GM19463 (cell line): ENCODE measurements around the gene ASIC1.
A peak's percentile ranks its signal among the peaks of the same experiment; 100 is the strongest.

ENCODE experiments used
- ATAC-seq: cut with Tn5 transposase; IDR thresholded peaks from one replicate; pipeline ENCODE4 v1.9.1; 2021; ENCODE audit warnings: mild to moderate bottlenecking, moderate library complexity; ENCODE audit not compliant: unreplicated experiment

The ASIC1 gene

DNA sequence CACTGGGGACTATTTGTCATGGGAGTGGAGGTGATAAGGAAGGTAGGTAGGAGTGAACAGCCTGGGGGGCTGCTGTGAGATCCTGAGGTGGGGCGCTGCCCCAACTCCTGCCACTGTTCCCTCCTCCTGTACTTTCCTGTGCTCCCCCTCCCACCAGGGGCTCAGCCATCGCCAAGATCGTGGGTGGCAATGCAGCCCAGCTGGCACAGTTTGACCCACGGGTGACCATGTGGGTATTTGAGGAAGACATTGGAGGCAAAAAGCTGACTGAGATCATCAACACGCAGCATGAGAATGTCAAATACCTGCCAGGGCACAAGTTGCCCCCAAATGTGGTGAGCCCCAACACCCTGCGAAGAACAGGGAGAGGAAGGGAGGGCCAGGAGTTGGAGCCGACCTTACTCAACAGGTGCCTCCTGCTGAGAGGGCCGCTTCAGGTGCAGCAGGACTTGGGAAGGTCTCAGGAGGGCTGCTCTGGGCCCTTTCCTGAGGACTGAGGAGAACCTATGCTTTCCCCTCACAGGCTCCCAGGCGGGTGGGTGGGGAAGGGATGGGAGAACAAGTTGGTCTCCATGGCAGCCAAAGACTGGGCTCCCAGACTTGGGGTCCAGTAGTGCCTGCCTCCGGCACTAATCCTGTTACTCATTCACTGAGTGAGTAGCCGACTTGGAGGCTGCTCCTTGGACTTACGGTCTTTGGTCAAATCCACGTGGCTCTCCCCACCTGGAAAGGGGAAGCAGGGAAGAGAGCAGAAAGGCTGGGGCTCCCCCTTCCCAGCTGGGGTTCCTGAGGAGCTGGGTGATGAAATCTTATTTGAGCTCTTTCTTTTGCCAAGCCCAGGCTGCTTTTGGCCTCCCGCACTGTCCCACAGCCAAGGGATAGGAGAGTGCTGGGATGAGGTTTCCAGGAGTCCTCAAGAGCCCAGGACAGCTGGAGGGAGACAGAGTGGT lies 47.3 kb downstream of the ASIC1 start:
- ATAC-seq = no peak

DNA sequence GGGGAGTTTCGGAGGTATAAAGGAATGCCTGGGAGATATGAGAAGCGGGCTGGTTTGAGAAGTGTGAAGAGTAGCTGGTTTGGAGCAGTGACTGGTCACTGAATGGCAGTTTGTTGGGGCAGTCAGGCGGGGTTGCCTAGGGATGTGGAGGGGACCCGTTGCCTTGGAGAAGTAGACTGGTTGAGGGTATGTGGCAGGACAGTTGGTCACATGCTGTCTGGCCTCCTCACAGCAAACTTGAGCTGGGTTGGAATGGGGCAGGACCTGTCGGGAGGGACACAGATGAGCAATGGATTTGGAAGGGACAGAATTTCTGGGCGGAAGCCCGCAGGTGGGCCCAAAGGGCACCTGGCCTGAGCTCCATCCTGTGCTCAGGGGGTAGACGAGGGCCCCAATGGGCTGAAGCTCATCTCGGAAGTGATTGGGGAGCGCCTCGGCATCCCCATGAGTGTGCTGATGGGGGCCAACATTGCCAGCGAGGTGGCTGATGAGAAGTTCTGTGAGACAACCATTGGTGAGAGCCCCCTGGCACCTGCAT lies 48.6 kb downstream of the ASIC1 start:
- ATAC-seq = no peak

DNA sequence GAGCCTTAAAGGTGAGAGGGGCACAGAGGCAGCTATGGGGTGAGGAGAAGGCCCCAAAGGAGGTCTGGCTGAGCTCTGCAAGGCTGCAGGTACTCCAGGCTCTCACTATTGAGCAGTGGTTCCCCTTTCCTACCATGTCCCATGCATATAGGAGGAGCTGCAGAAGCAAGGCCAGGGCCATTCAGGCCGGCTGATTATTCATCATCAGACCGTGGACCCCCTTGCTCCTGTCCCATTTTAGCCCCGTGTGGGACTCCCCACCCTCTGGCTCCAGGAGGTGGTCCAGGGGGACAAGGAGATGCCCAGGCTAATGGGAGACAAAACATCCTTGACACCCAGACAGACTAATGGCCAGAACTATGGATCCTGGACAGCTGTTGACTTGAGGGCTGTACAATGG lies 49.5 kb downstream of the ASIC1 start:
- no peak for ATAC-seq

DNA sequence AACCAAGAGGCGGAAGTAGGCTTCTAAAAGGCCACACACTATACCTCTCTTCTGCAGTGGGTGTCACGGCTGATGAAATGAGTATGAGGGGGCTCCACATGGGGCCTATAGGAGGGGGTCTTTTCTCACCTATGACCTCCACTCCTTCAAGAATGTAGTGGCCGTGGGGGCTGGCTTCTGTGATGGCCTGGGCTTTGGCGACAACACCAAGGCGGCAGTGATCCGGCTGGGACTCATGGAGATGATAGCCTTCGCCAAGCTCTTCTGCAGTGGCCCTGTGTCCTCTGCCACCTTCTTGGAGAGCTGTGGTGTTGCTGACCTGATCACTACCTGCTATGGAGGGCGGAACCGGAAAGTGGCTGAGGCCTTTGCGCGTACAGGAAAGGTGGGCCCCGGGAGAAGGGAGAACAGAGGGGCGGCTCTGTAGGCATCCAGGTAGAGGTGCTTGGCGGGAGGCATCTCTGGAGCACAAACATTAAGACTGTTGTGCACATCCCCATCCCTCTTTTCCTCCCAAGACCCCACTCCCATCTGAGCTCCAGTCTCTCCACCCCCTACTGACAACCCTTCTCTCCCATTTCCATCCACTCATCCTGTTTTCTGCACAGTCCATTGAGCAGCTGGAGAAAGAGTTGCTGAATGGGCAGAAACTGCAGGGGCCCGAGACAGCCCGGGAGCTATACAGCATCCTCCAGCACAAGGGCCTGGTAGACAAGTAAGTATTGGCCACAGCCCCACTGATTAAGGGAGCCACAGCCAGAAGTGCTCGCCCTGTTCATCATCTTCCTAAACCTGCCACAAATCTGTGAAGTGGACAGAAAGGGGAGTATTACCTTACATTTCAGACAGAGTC lies 50.2 kb downstream of the ASIC1 start:
- no peak for ATAC-seq

DNA sequence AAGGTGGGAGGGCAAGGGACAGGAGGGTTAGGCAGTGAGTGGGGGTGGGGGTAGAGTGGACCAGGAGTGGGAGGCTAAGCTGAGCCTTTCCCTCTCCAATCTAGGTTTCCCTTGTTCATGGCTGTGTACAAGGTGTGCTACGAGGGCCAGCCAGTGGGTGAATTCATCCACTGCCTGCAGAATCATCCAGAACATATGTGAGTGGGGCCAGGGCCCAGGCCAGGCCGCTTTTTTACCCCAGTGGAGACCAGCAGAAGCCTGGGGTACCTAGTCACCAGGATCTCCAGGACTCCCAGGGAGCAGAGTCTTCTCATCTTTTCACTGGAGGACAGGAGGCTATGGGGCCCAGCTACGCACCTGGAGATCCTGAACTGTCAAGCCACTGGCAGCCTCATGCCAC lies 51.9 kb downstream of the ASIC1 start:
- no peak for ATAC-seq

DNA sequence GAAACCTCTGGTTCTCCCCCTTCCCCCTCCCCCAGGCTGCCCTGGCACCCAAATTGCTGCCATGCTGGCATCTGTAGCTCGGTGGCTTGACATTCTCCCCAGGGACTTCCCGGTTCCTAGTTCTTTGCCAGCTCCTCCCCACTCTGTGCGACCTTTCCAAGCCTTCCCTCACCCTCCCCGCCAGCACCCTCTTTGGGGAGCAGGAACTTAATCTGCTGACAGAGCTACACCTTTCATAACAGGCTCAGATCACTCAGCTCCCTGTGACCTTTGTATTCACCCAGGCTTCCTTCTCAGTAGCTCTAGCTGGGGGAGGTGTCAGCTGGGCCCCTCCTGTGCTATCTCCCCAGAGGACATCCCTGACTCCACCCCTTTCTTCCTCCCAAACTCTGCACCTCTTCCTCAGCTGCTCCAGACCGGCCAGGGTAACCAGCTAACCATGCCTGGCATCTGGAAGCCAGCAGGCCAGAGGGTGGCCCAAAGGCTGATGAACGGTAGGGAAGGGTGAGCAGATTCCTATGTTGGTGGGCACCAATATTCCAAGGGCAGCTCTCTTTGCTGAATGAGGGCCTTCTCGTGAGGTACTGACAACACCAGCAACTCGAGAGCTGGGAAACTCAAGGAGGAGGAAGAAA lies 52.8 kb downstream of the ASIC1 start:
- ATAC-seq = no peak

DNA sequence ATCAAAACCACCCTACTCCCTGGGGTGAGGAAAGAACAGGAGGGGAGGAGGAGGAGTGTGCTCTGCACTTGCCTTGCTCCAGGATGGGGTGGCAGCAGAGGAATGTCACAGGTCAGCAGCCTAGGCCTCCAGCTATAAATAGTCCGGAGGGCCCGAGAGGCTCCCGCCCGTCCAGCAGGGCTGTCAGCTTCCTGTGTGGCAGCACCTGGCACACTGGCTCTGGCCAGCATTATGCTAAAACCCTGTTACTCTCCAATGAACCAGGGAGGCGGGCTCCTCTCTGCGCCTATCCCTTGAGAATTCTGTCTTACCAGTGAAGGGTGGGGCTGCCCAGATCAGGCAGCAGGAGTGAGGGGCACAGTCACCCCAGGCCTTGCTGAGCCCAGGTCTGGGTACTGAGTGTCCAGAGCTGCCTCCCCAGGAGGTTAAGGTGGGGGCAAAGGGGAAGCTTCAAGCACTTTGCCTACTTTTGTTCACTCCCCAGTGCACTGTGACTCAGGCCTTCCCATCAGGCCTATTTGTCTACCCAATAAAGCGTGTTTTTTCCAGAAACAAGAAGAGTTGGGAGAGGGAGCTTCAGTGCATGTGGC lies 53.5 kb downstream of the ASIC1 start:
- no peak for ATAC-seq

DNA sequence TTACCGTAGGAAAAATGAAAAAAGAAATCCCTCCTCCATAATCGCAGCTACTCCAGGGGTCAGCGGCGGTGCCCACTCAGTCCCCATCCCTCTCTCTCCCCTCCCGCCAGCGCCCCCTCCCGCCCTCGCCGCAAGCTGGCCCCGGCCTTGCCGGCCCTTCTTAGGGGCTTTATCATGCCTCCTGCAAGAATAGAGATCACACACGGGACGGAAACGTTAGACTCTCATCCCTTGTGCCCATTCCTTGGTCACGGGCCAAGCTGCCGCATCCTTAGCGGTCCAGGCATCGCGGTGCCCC lies 53.9 kb downstream of the ASIC1 start:
- ATAC-seq = no peak

DNA sequence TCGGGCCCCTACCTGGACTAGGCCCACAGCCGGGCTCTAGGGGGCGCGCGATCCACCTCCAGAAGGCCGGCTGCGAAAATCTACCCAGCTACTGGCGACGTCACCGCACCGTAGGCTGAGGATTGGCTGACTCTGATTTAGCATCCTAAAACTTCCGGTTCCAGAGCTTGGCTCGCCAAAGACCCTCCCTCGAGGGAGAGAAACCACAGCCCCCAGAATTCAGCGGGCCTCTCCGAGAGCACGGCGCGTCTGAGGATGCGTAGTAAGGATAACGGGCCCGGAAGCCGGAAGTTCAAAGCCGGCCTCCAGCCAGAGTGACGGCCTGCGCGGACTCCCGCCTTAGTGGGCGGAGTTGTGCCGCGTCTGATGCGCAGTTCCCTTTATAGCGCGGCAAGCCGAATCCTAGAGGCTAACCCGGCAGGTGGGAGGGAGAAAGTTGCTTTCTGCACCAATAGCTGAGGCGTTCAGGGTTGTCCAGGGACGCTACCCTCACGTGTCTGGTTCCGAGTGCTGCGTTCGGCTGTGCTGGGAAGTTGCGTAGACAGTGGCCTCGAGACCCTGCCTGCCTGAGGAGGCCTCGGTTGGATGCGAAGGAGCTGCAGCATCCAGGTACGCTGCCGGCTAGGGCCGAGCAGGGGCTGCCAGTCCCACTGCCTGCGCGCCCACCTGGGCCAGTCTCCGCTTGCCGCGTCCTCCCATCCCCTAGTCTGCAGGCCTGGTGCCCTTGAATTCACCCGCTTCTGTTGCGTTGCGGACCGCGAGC lies 54.5 kb downstream of the ASIC1 start, which contains the start of gene COX14:
TSS of gene COX14 (plus strand) at position 544 of the 763 bp plus-strand sequence. CDS start 7,808 bp downstream, outside the sequence.
- ATAC-seq = peak; percentile 79

DNA sequence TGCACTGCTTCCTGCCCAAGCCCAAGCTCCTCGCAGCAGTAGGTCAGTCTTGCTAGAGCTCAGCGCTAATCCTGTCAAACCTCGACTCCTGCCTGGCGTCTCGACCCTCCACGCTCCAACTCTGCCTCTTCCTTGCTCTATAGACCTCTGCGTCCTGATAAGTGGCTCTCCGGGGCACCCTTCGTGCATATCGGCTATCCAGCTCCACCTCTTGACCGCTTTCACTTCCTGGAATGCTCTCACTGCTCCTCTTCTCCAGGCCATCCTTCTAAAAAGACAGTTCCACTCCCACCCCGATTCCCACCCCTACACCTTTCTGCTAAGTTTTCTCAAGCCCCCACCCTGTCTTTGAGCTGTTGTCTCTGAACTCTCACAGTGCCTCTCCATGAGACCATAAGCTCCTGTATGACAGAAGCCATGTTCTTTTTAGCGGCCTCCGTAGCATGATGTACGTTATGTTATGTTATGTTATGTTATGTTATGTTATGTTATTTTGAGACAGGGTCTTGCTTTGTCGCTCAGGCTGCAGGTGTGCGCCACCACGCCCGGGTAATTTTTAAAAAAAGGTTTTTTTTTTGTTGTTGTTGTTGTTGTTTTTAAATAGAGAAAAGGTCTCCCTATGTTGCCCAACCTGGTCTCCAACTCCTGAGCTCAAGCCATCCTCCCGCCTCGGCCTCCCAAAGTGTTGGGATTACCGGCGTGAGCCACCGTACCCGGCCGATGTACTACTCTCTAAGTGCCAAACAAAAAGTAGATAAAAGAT lies 55.2 kb downstream of the ASIC1 start:
- ATAC-seq = no peak

DNA sequence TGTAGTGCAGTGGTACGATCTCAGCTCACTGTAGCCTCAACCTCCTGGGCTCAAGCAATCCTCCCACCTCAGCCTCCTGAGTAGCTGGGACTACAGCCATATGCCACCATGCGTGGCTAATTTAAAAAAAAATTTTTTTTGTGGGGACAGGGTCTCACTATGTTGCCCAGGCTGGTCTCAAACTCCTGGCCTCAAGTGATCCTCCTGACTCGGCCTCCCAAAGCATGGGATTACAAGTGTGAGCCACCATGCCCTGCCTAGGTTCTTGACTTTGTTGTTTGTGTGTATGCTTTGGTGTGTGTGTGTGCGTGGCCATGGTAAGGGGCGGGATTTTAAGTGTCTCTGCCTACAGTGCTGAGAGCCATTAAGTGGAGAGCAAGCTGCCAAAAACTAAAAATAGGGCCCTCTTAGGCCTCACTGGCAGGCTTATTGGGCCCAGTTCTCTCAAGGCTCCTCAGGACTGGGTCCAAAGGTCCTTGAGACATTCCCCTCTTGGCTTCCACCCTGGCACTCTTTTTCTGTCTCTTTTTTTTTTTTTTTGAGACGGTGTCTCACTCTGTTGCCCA lies 59.7 kb downstream of the ASIC1 start:
- ATAC-seq = no peak

DNA sequence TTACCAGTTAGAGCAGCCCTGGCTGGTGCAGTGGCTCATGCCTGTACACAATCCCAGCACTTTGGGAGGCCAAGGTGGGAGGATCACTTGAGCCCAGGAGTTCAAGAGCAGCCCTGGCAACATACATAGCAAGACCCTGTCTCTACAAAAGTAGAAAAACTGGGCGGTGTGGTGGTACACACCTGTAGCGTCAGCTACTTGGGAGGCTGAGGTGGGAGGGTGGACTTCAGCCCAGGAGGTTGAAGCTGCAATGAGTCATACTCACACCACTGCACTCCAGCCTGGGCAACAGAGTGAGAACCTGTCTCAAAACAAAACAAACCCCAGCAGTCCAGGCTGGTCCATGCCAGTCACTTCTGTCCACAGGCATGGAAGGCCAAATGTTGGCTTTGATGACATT lies 62.0 kb downstream of the ASIC1 start:
- no peak for ATAC-seq

DNA sequence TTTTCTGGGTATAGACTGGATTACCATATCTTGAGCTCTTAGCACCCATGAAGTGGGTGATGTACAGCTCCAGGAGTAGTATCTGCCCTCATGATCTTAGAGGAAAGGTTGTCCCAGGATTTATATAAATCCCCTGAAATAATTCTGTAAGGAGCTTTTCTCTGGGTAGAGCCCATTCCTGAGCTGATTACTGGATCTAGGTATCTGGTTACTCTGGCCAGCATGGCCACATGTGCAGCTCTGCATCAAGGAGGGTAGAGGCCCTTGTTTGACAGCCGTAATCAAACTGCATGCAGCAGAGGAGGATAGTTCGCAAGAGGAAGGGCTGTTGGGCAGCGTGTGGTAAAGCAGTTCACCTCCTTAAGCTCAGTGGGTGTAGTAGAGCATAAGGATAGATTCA lies 63.1 kb downstream of the ASIC1 start:
- no peak for ATAC-seq

DNA sequence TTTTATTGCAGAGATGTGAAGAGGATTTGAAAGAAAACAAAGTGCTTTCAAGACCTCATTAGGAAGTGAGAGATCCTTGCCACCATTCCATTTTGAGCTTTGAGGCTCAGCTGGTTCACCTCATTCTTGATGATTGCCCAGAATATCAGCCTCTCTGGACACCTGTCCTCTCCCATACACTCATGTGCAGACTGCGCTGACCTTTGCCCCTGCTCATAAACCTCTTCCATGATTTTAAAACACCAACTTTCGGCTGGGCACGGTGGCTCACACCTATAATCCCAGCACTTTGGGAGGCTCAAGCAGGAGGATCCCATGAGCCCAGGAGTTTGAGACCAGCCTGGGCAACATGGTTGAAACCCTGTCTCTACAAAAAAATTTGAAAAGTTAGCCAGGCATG lies 63.6 kb downstream of the ASIC1 start:
- ATAC-seq = no peak

DNA sequence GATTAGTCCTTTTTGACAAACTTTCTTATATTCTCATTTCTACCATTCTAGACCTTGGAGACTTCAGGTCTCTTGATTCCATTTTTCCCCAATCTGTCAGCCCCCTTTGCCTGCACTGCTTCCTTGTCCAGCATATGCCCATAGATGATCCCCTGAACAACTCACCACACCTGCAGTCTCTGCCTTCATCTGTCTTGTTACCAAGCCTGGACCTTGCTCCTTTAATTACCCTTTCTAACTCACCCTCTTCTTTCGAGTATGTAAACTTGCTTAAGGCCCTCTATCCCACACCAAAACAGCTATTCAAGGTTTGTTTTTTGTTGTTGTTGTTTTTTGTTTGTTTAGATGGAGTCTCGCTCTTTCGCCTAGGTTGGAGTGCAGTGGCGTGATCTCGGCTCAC lies 64.2 kb downstream of the ASIC1 start:
- no peak for ATAC-seq

DNA sequence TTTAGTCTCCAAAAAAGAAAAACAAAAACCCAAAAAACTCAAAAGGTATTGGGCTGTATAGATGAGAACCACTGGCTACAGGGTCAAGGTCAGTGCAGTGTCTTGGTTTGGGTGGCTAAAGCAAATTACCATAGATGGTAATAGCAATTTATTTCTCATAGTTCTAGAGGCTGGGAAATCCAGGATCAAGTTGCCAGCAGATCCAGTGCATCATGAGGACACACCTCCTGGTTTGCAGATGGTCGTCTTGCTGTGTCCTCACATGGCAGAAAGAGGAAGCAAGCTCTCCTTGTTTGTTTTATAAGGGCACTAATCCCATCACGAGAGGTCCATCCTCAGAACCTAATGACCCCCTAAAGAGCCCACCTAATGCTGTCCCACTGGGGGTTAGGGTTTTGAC lies 65.8 kb downstream of the ASIC1 start:
- no peak for ATAC-seq

DNA sequence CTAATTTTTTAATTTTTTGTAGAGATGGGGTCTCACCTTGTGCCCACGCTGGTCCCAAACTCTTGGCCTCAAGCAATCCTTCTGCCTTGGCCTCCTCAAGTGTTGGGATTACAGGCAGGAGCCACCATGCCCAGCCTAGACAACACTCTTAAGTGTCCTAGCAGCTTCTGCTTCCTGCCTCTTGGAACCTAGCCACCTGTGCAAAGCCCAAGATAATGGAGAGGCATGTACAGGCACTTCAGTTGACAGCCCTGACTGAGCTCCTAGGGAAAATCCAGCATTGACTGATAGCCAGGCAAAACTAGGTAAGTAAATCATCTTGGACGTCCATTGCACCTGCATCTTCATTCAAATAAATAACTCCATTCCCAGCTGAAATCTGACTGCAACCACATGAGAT lies 70.2 kb downstream of the ASIC1 start:
- no peak for ATAC-seq

DNA sequence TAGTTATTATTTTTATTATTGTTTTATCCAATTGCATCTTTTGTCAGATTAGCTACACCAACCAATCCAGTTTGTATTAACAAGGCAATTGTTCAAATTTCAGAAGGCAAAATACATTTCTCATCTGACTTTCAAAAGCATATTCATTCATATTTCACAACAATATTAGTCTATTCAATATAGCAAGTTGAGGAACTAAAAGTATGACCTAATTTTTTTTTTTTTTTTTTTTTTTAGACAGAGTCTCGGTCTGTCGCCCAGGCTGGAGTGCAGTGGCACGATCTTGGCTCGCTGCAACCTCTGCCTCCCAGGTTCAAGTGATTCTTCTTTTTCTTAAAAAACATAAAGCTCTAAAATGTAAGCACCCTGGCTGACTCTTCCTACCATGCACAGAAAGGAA lies 71.9 kb downstream of the ASIC1 start:
- ATAC-seq = no peak

DNA sequence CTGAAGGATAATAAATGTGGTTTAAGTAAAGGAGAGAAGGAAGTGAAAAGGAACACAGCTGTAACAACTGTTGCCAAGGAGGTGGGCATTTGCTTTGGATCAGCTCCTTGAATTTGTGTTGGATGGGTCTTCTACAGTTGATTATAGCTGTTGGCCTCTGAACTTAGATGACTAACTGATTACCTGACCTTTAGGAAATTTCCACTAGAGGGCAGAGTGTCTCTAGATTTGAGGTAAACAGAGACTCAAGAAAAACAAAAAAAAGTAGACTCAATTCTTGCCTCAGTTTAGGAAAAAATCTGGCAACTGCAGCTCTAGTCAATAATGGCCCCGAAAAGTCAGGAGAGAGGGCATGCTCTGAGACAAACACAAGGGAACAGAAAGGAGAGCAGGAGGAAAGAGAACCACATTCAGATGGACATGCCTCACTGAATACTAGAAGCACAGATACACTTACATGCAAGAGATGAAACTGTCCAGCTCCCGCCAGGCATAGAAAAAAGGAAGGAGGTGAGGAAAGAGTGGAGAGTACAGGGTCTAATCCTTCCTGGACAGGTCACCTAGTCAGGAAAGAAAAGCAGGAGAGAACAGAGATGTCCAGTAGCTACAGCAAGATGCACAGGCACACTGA lies 75.2 kb downstream of the ASIC1 start:
- no peak for ATAC-seq
